Stomach (tissue), 9 donors: ENCODE results near the gene PDE4D. TPM values are rescaled to one million over a fixed set of nuclear protein-coding genes. Genes with fewer than 3 reads are reported as not detected.

Experiments
- DNase-seq, 2 donors: peaks; one replicate each; pipeline versions ENCODE4 v3.0.0 to v3.0.0-alpha.2; 2013 to 2019
- H3K27ac ChIP-seq, 5 donors: fragments of 200-600 bp in 4 of 5; sonication (generic) in 4 of 5; one replicate each; pipeline ENCODE4 v1.5.1; 2013 to 2019; ENCODE audit warnings: mild to moderate bottlenecking in 1 of 5, moderate library complexity in 1 of 5
- H3K27me3 ChIP-seq, 3 donors: fragments of 200-600 bp; sonication (generic); one replicate each; pipeline ENCODE4 v1.5.1; 2017 to 2019; ENCODE audit warnings: mixed run types in 1 of 3
- H3K36me3 ChIP-seq, 4 donors: fragments of 200-600 bp; sonication (generic); 1 replicate in 3 of 4; 2 replicates in 1 of 4; pipeline ENCODE4 v1.5.1; 2016 to 2019
- H3K4me1 ChIP-seq, 4 donors: fragments of 200-600 bp; sonication (generic); one replicate each; pipeline ENCODE4 v1.5.1; 2016 to 2019
- H3K4me3 ChIP-seq, 4 donors: fragments of 200-600 bp; sonication (generic) in 3 of 4; one replicate each; pipeline ENCODE4 v1.5.1; 2016 to 2019; ENCODE audit warnings: mild to moderate bottlenecking in 1 of 4
- H3K9me3 ChIP-seq, 4 donors: fragments of 200-600 bp; sonication (generic); one replicate each; pipeline ENCODE4 v1.5.1; 2016 to 2019
- CTCF ChIP-seq, 7 experiments: fragments of 450-650 bp in 4 of 7; fragments of 200-600 bp in 3 of 7; sonication (generic) in 3 of 7; IDR thresholded peaks; one replicate each; pipeline ENCODE4 v1.5.1; 2016 to 2019; ENCODE audit warnings: antibody characterized with exemption in 7 of 7, control low read depth in 2 of 7, mild to moderate bottlenecking in 1 of 7
- EP300 ChIP-seq: sonication (generic); formaldehyde crosslinking; IDR thresholded peaks from one replicate; pipeline ENCODE4 v1.6.1; 2017; ENCODE audit warnings: antibody characterized with exemption
- POLR2A ChIP-seq, 4 donors: fragments of 450-650 bp; IDR thresholded peaks; one replicate each; pipeline ENCODE4 v1.6.1; 2016; ENCODE audit warnings: antibody characterized with exemption in 4 of 4, control low read depth in 2 of 4, mild to moderate bottlenecking in 1 of 4, moderate library complexity in 1 of 4
- POLR2AphosphoS5 ChIP-seq, 3 donors: sonication (generic); formaldehyde crosslinking; IDR thresholded peaks; one replicate each; pipeline ENCODE4 v1.6.1; 2016; ENCODE audit warnings: antibody characterized with exemption in 3 of 3
- WGBS, 5 donors: extraction: QIAGEN DNeasy Blood & Tissue Kit in 3 of 5; methylation state at CpG; one replicate each; pipeline versions ENCODE4 v1.1.5 to v1.1.7; 2013 to 2018; 5-methylcytosine and 5-hydroxymethylcytosine counted together
- intact Hi-C: fragments of 100-400 bp; cut with DNase I; formaldehyde crosslinking; loops from one replicate; pipeline ENCODE4 v1.15.1; 2023; ENCODE audit warnings: low total_unique reads
- polyA plus RNA-seq, 3 donors: library from polyadenylated mRNA; stranded (reverse); fragments of 200-250 nt; gene quantifications; one replicate each; pipeline ENCODE4 v1.2.3, GENCODE V29; 2013
- total RNA-seq, 5 donors: library from RNA; depleted of rRNA; stranded (reverse); fragments of >200 nt; gene quantifications; one replicate each; pipeline versions ENCODE4 v1.1.0 to v1.2.3, GENCODE V29; 2014 to 2016
- donor health status: healthy with polysubstance abuse.
- donor health status: Bipolar disorder and iron deficiency.
- donor health status: healthy.

The PDE4D gene
- total and polyA plus RNA-seq, 8 donors = 3.1 to 147 (median 97.3) TPM

DNA sequence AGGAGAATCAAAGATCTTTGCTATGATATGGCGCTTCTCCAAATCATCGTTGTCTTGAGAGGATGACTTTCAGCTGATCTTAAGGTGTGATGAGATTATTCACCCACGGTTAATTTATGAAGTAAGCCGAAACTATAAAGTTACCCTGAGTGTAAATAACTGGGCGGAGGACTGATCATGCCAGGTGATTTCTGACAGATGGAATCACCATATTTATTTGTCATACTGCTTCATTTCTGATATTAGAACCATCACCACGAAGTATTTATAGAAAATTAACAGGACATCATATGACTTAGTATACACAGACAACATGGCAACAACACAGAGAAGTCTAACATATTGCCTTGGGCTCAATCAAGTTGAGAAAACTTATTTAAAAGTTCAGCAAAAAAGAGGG lies 708.8 kb downstream of the PDE4D start:
- 84 to 89% (median 85%) methylated on average over 6 of the region's 6 CpGs for WGBS, 5 donors
- TF ChIP-seq POLR2AphosphoS5 (IDR thresholded peaks at IDR 0.05) = no peak
- no peak for TF ChIP-seq CTCF (IDR thresholded peaks at IDR 0.05)
- TF ChIP-seq POLR2A (IDR thresholded peaks at IDR 0.05) = no peak
- no peak for TF ChIP-seq EP300
- Histone ChIP-seq H3K9me3 (no peaks in the 10 kb centered on the region), H3K4me3 (no peak overlapping the region), H3K27ac (no peak overlapping the region), H3K36me3 (peaks cover 0 to 4% (median 0%) of the 10 kb centered on the region in 4 donors), H3K4me1 (peaks cover 0 to 35% (median 16%) of the 10 kb centered on the region in 4 donors), H3K27me3 (no peaks in the 10 kb centered on the region)
- intact Hi-C loops = loop anchor here (10.0 kb wide), 1 partner anchor 190 kb away; no protein-coding TSS in a partner anchor
- DNase-seq = no peak

GRCh38 chr5:59182760-59183159 lies 710.8 kb downstream of the PDE4D start:
- H3K4me1 ChIP-seq = peaks cover 0 to 16% (median 6%) of the 10 kb centered on the region in 4 donors
- no peak overlapping the region for H3K27ac ChIP-seq
- TF ChIP-seq EP300 (no peak), POLR2A (IDR thresholded peaks at IDR 0.05) (no peak), CTCF (IDR thresholded peaks at IDR 0.05) (no peak), POLR2AphosphoS5 (IDR thresholded peaks at IDR 0.05) (no peak)
- 88 to 96% (median 92%) methylated on average over 3 of the region's 3 CpGs for WGBS, 5 donors
- H3K27me3 ChIP-seq = no peaks in the 10 kb centered on the region
- DNase-seq = no peak
- peaks cover 0 to 15% (median 2%) of the 10 kb centered on the region in 4 donors for H3K36me3 ChIP-seq
- intact Hi-C loops = loop anchor here (10.0 kb wide), 1 partner anchor 192 kb away; no protein-coding TSS in a partner anchor
- no peaks in the 10 kb centered on the region for H3K9me3 ChIP-seq
- no peak overlapping the region for H3K4me3 ChIP-seq

DNA sequence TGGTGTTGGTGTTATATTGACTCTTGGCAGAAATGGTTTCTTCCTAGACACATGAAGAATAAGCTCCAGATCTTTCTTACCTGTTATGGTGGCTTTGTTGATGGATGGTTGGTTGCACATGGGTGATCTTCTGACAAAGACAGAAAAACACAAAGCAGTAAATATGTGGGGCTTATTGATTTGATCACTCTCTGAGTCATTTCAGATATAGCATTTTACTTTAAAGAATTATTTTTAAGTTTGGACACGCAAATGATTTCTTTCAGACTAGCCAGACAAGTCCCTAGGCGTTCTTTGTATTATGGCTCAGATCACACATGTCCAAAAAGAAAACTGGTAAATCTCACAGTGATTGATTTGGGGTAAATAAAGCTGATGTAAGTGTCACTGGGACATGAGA lies 713.0 kb downstream of the PDE4D start:
- no peak for DNase-seq
- H3K36me3 ChIP-seq = peaks cover 0 to 21% (median 3%) of the 10 kb centered on the region in 4 donors
- H3K4me1 ChIP-seq = no peaks in the 10 kb centered on the region
- H3K4me3 ChIP-seq = no peak overlapping the region
- no peaks in the 10 kb centered on the region for H3K27me3 ChIP-seq
- H3K27ac ChIP-seq = no peak overlapping the region
- H3K9me3 ChIP-seq = no peaks in the 10 kb centered on the region
- TF ChIP-seq EP300 (no peak), POLR2A (IDR thresholded peaks at IDR 0.05) (no peak), CTCF (IDR thresholded peaks at IDR 0.05) (no peak), POLR2AphosphoS5 (IDR thresholded peaks at IDR 0.05) (no peak)
- WGBS, 5 donors = 86 to 95% (median 93%) methylated on average over 2 of the region's 2 CpGs
- intact Hi-C loops = loop anchor here (10.0 kb wide), 1 partner anchor 194 kb away; no protein-coding TSS in a partner anchor

GRCh38 chr5:59179704-59180103 lies 713.8 kb downstream of the PDE4D start:
- WGBS, 5 donors = 64 to 79% (median 73%) methylated on average over 2 of the region's 2 CpGs
- H3K27me3 ChIP-seq = no peaks in the 10 kb centered on the region
- intact Hi-C loops = loop anchor here (10.0 kb wide), 1 partner anchor 195 kb away; no protein-coding TSS in a partner anchor

More at GRCh38 chr5:59179704-59180103, 713.8 kb downstream of the PDE4D start:
- DNase-seq = no peak
- H3K9me3 ChIP-seq = no peaks in the 10 kb centered on the region
- no peak overlapping the region for H3K4me3 ChIP-seq
- peaks cover 0 to 21% (median 3%) of the 10 kb centered on the region in 4 donors for H3K36me3 ChIP-seq
- H3K4me1 ChIP-seq = no peaks in the 10 kb centered on the region
- TF ChIP-seq EP300 (no peak), POLR2A (IDR thresholded peaks at IDR 0.05) (no peak), POLR2AphosphoS5 (IDR thresholded peaks at IDR 0.05) (no peak), CTCF (IDR thresholded peaks at IDR 0.05) (no peak)
- H3K27ac ChIP-seq = no peak overlapping the region
